Neuronal stem cell (in vitro differentiated cells): Measurements from ENCODE around the gene RCVRN.

ENCODE experiments used
- DNase-seq: peaks from one replicate; pipeline ENCODE4 v3.0.0-alpha.2; 2013; ENCODE audit warnings: low spot score
- H2AFZ ChIP-seq: one replicate; pipeline ENCODE4 v1.6.1; 2013; ENCODE audit warnings: mild to moderate bottlenecking, low read length, inconsistent platforms
- H2AK5ac ChIP-seq: 2 replicates; pipeline ENCODE4 v1.6.1; 2013; ENCODE audit warnings: low read depth, mild to moderate bottlenecking, inconsistent platforms, low read length, moderate library complexity, mixed read lengths
- H2BK120ac ChIP-seq: 2 replicates; pipeline ENCODE4 v1.6.1; 2013; ENCODE audit warnings: low read depth, mild to moderate bottlenecking, inconsistent platforms, low read length, moderate library complexity, mixed read lengths
- H2BK12ac ChIP-seq: one replicate; pipeline ENCODE4 v1.6.1; 2013; ENCODE audit warnings: low read length, inconsistent platforms
- H2BK15ac ChIP-seq: 2 replicates; pipeline ENCODE4 v1.6.1; 2013; ENCODE audit warnings: mild to moderate bottlenecking, low read length, inconsistent platforms, mixed read lengths
- H2BK5ac ChIP-seq: one replicate; pipeline ENCODE4 v1.6.1; 2013; ENCODE audit warnings: inconsistent platforms, mild to moderate bottlenecking, low read length, moderate library complexity
- H3K14ac ChIP-seq: one replicate; pipeline ENCODE4 v1.6.1; 2013; ENCODE audit warnings: low read length, inconsistent platforms
- H3K18ac ChIP-seq: 2 replicates; pipeline ENCODE4 v1.6.1; 2013; ENCODE audit warnings: low read length, inconsistent platforms
- H3K23ac ChIP-seq: 2 replicates; pipeline ENCODE4 v1.6.1; 2013; ENCODE audit warnings: low read depth, mild to moderate bottlenecking, mixed read lengths, low read length, inconsistent platforms; ENCODE audit not compliant: poor library complexity
- H3K27ac ChIP-seq: replicated peaks from 3 replicates; pipeline ENCODE4 v1.5.1; 2013; ENCODE audit warnings: low read length, inconsistent platforms
- H3K27me3 ChIP-seq, 3 experiments: 2 replicates each; pipeline ENCODE4 v1.6.1; 2013; ENCODE audit warnings: low read length in 3 of 3, mild to moderate bottlenecking in 2 of 3, inconsistent platforms in 1 of 3, low read depth in 1 of 3, mixed read lengths in 1 of 3, moderate library complexity in 1 of 3; ENCODE audit not compliant: control insufficient read depth in 3 of 3, insufficient read depth in 3 of 3
- H3K36me3 ChIP-seq, 2 donors: replicated peaks in 1 of 2; 2 replicates each; pipeline ENCODE4 v1.6.1; 2013; ENCODE audit warnings: low read length in 2 of 2; ENCODE audit not compliant: control insufficient read depth in 2 of 2, insufficient read depth in 2 of 2
- H3K4ac ChIP-seq: 2 replicates; pipeline ENCODE4 v1.6.1; 2013; ENCODE audit warnings: inconsistent platforms, mild to moderate bottlenecking, low read length, moderate library complexity
- H3K4me1 ChIP-seq, 2 donors: 1 replicate in 1 of 2; 2 replicates in 1 of 2; pipeline ENCODE4 v1.6.1; 2013; ENCODE audit warnings: low read length in 2 of 2, low read depth in 1 of 2; ENCODE audit not compliant: control insufficient read depth in 2 of 2, insufficient read depth in 1 of 2
- H3K4me2 ChIP-seq: one replicate; pipeline ENCODE4 v1.6.1; 2013; ENCODE audit warnings: mild to moderate bottlenecking, low read length, inconsistent platforms; ENCODE audit not compliant: insufficient read depth, poor library complexity, severe bottlenecking
- H3K4me3 ChIP-seq, 2 donors: 2 replicates each; pipeline ENCODE4 v1.5.1; 2013; ENCODE audit warnings: low read length in 2 of 2, mild to moderate bottlenecking in 2 of 2, inconsistent platforms in 1 of 2, moderate library complexity in 1 of 2
- H3K79me1 ChIP-seq: one replicate; pipeline ENCODE4 v1.6.1; 2013; ENCODE audit warnings: low read depth, mild to moderate bottlenecking, inconsistent platforms, low read length, moderate library complexity
- H3K9ac ChIP-seq: one replicate; pipeline ENCODE4 v1.6.1; 2013; ENCODE audit warnings: mild to moderate bottlenecking, low read depth, low read length, inconsistent platforms; ENCODE audit not compliant: poor library complexity
- H3K9me3 ChIP-seq, 2 donors: replicated peaks in 1 of 2; 2 replicates each; pipeline versions ENCODE3 to v1.6.1; 2013; ENCODE audit warnings: low read length in 2 of 2, mild to moderate bottlenecking in 2 of 2, inconsistent platforms in 1 of 2, low read depth in 1 of 2, mixed read lengths in 1 of 2, moderate library complexity in 1 of 2; ENCODE audit not compliant: control insufficient read depth in 2 of 2, insufficient read depth in 1 of 2
- H4K8ac ChIP-seq: one replicate; pipeline ENCODE4 v1.6.1; 2013; ENCODE audit warnings: low read depth, mild to moderate bottlenecking, inconsistent platforms, low read length, moderate library complexity
- H4K91ac ChIP-seq: one replicate; pipeline ENCODE4 v1.6.1; 2013; ENCODE audit warnings: low read length, low read depth, mild to moderate bottlenecking, inconsistent platforms; ENCODE audit not compliant: poor library complexity
- WGBS, 2 donors: extraction: QIAGEN DNeasy Blood & Tissue Kit; methylation state at CpG; one replicate each; pipeline ENCODE4 v1.1.7; 2013; ENCODE audit warnings: missing lambda C conversion rate in 2 of 2, mixed read lengths in 1 of 2; ENCODE audit not compliant: insufficient read length in 2 of 2, insufficient replicate concordance in 1 of 2; ENCODE audit errors: extremely low coverage in 2 of 2; 5-methylcytosine and 5-hydroxymethylcytosine counted together

RCVRN gene

DNA sequence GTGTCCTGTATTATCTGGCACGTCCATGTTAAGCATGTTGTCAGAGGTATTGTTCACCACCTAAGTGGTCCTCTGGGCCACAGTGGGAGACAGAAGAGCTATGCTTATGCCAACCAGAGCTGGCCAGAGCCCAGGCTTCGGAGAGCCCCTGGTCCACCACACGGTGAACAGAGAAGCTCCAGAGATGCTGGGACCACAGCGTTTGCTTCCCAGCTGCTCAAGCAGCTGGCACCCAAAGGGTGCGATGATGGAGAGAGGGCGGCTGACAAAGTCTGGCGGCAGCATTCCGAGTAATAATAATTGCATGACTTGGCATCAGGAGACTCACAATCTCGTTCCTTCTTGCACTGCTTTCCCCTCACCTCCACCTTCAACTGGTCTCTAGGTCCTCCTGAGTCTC is 35.8 kb upstream of the RCVRN start:
- no peak overlapping the region for H2BK12ac ChIP-seq
- no peaks in the 10 kb centered on the region for H3K79me1 ChIP-seq
- no peak for DNase-seq
- no peak overlapping the region for H3K27ac ChIP-seq
- no peak overlapping the region for H3K18ac ChIP-seq
- no peak overlapping the region for H3K4me3 ChIP-seq
- H4K91ac ChIP-seq: no peak overlapping the region
- no CpG with 5 or more reads among the region's 9 CpGs for WGBS, 2 donors
- H3K14ac ChIP-seq: no peak overlapping the region
- no peak overlapping the region for H2AFZ ChIP-seq
- no peaks in the 10 kb centered on the region for H3K27me3 ChIP-seq
- no peak overlapping the region for H2BK5ac ChIP-seq
- H2BK120ac ChIP-seq: no peak overlapping the region
- no peaks in the 10 kb centered on the region for H3K9me3 ChIP-seq
- no peak overlapping the region for H3K4me2 ChIP-seq
- H4K8ac ChIP-seq: no peak overlapping the region
- H3K4me1 ChIP-seq: no peaks in the 10 kb centered on the region
- H2BK15ac ChIP-seq: no peak overlapping the region
- H3K9ac ChIP-seq: no peak overlapping the region
- H2AK5ac ChIP-seq: no peak overlapping the region
- H3K23ac ChIP-seq: no peak overlapping the region
- no peak overlapping the region for H3K4ac ChIP-seq
- no peaks in the 10 kb centered on the region for H3K36me3 ChIP-seq

DNA sequence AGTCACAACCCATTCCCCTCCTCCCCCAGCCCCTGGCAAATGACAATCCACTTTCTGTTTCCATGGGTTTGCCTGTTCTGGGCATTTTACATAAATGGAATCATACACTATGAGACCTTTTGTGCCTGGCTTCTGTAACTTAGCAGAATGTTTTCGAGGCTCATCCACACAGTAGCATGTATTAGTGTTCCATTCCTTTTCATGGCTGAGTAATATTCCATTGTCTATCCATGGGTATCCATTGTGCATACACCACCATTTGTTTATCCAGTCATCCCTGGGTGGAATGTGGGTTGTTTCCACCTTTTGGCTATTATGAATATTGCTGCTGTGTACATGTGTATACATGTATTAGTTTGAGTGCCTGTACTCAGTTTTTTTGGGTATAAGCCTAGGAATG is 33.7 kb upstream of the RCVRN start:
- Histone ChIP-seq H2BK5ac (no peak overlapping the region), H3K4me3 (no peak overlapping the region), H2AFZ (no peak overlapping the region), H4K91ac (no peak overlapping the region), H3K18ac (no peak overlapping the region), H3K14ac (no peak overlapping the region), H3K36me3 (no peaks in the 10 kb centered on the region), H2BK120ac (no peak overlapping the region), H2BK12ac (no peak overlapping the region), H2AK5ac (no peak overlapping the region), H3K23ac (no peak overlapping the region), H4K8ac (no peak overlapping the region), H3K27me3 (no peaks in the 10 kb centered on the region), H3K9me3 (no peaks in the 10 kb centered on the region), H3K27ac (no peak overlapping the region), H3K4me2 (no peak overlapping the region), H2BK15ac (no peak overlapping the region), H3K4ac (no peak overlapping the region), H3K9ac (no peak overlapping the region), H3K4me1 (no peaks in the 10 kb centered on the region), H3K79me1 (no peaks in the 10 kb centered on the region)
- WGBS, 2 donors: no CpG with 5 or more reads among the region's 1 CpG
- DNase-seq: no peak

DNA sequence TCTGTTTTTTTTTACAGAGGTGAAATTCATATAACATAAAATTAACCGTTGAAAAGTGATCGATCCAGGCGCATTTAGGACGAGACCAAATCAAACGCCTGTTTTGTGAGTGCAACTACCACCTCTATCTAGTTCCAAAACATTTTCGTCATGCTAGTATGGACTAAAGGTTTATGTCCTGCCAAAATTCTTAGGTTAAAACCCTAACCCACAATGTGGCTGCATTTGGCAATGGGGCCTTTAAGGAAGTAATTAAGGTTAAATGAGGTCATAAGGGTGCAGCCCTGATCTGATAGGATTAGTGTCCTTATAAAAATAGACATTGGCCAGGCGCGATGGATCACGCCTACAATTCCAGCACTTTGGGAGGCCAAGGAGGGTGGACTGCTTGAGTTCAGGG is 32.8 kb upstream of the RCVRN start:
- Histone ChIP-seq H3K27me3 (no peaks in the 10 kb centered on the region), H3K36me3 (no peaks in the 10 kb centered on the region), H3K23ac (no peak overlapping the region), H3K4me2 (no peak overlapping the region), H4K91ac (no peak overlapping the region), H4K8ac (no peak overlapping the region), H2BK5ac (no peak overlapping the region), H3K27ac (no peak overlapping the region), H3K4me3 (no peak overlapping the region), H3K14ac (no peak overlapping the region), H3K79me1 (no peaks in the 10 kb centered on the region), H3K9me3 (no peaks in the 10 kb centered on the region), H2BK120ac (no peak overlapping the region), H2AK5ac (no peak overlapping the region), H2BK12ac (no peak overlapping the region), H3K18ac (no peak overlapping the region), H3K4ac (no peak overlapping the region), H2BK15ac (no peak overlapping the region), H2AFZ (no peak overlapping the region), H3K9ac (no peak overlapping the region), H3K4me1 (no peaks in the 10 kb centered on the region)
- no CpG with 5 or more reads among the region's 9 CpGs for WGBS, 2 donors
- DNase-seq: no peak

DNA sequence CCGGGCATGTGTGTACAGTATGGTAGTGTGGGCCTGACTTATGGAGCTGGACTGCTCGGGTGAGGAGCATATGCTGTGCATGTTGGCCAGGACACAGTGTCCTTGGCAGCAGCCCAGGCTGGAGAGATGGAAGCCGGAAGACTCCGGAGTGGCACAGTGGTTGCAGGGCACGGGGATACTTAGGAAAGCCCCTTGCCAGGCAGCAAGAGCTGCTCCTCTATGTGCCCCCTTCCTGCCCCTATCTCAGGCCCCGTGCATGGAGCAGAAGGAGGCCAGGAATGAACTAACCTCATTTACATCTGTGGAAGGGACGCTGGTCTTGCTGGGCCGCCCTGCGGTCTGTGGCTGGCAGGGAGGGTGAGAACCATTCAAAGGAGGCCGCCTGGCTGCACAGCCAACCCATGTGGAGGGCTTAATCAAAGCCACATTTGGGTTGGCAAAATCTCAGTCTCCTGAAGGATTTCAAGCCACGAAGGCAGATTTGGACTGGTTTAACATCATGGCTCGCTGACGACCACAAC is 32.2 kb upstream of the RCVRN start:
- Histone ChIP-seq H3K18ac (no peak overlapping the region), H2AFZ (no peak overlapping the region), H2BK120ac (no peak overlapping the region), H3K14ac (no peak overlapping the region), H2BK15ac (no peak overlapping the region), H3K4me1 (no peaks in the 10 kb centered on the region), H4K8ac (no peak overlapping the region), H3K27ac (no peak overlapping the region), H2BK5ac (no peak overlapping the region), H2AK5ac (no peak overlapping the region), H3K4me2 (no peak overlapping the region), H3K4me3 (no peak overlapping the region), H2BK12ac (no peak overlapping the region), H4K91ac (no peak overlapping the region), H3K4ac (no peak overlapping the region), H3K36me3 (no peaks in the 10 kb centered on the region), H3K27me3 (no peaks in the 10 kb centered on the region), H3K23ac (no peak overlapping the region), H3K79me1 (no peaks in the 10 kb centered on the region), H3K9me3 (no peaks in the 10 kb centered on the region), H3K9ac (no peak overlapping the region)
- DNase-seq: no peak
- WGBS, 2 donors: no CpG with 5 or more reads among the region's 13 CpGs
